Cardiac septum (tissue), 1 donor: Measurements from ENCODE around the gene CISTR. TPM values are rescaled to one million over a fixed set of nuclear protein-coding genes. Genes with fewer than 3 reads are reported as not detected.

ENCODE experiments used
- DNase-seq: peaks from one replicate; pipeline ENCODE4 v3.0.0-alpha.2; 2020; ENCODE audit warnings: low spot score
- intact Hi-C: fragments of 100-400 bp; cut with DNase I; formaldehyde crosslinking; loops from one replicate; pipeline ENCODE4 v1.14.0; 2022
- total RNA-seq: library from RNA; stranded (reverse); fragmentation: NEBNext Ultra II Directional; extraction: Animal tissue kit (Norgen Biotek cat#: 25700); gene quantifications from one replicate; pipeline ENCODE4 v1.2.1, GENCODE V29; 2021
- donor health status: DM: no; HTN: no; CAD: no.

CISTR gene
- total RNA-seq, 1 donor from 2014 or later = 0.75 TPM

DNA sequence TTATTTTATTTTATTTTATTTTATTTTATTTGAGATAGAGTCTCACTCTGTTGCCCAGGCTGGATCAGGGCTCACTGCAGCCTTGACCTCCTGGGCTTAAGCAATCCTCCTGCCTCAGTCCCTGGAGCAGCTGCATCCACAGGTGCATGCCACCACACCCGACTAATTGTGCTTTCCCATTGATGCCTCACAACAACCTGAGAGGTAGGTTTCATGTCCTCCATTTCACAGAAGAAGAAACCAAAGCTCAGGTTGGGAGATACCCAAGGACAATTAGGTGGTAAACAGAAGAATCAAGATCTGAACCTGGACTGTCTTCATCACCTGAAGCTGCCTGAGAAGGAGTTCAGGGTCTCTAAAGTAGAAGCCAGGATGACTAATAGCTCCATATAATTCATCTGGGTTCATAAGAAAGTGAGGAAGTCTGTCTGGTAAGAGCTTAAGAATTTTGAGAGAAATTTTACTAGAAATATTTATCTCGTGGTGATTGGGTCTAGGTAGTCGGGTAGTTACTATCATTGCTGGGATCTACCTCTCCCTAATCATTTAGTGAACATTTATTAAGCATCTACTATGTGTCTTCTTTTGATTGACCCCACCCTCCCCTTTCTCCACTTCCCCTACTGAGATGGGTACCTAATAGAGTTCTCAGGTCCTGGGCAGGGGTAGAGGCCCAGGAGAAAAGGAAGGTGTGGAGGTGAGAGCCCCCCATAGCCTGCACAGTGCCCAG, 52.7 kb downstream of the CISTR start:
- no peak for DNase-seq
- intact Hi-C loops = no loop called here

DNA sequence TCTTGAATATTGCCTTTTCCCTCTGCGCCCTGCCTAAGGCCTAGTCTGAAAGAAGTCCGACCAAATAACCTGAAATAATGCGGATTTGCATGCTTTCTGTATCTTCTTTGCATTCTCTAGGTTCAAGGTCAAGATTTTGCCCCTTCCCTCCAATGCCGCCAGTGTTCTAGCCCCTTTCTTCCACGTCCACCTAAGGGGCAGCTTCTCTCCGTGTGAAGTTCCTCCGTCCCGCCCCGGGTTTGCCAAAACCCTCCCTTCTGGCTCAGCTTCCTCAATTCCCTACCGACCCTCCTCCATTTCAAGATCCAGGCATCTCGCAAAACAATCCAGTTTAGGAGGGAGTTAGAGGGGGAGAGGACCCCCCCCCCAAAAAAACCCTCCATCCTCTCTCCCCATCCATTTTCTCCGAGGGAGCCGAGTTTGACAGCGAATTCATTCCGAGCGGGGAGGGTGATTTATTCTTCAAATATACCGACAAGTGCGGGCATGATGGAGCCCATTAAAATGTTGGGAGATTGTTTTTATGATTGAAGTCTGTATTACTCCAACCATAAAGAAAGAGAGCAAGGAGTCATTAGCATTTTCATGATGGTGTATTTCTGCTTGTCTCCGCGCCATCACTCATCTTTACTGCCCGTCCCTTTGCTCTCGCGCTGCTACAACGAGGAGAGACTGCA, 55.0 kb downstream of the CISTR start:
- intact Hi-C loops = no loop called here
- DNase-seq = no peak

Other genes starting within 250 kb of the CISTR start
- gene NPFF, start 244.5 kb downstream of the CISTR start, total RNA-seq = not detected
- gene ATF7, start 125.6 kb downstream of the CISTR start, total RNA-seq = 33.5 TPM
- 365 TPM for gene ATP5MC2, start 75.9 kb downstream of the CISTR start, total RNA-seq
- 158 TPM for gene CALCOCO1, start 24.5 kb downstream of the CISTR start, total RNA-seq
- not detected for gene HOXC13, start 186.9 kb upstream of the CISTR start, total RNA-seq
- gene HOXC12, start 202.9 kb upstream of the CISTR start, total RNA-seq = not detected
- gene HOXC11, start 221.1 kb upstream of the CISTR start, total RNA-seq = not detected
- not detected for gene HOTAIR, start 223.0 kb upstream of the CISTR start, total RNA-seq
- not detected for gene HOXC10, start 233.2 kb upstream of the CISTR start, total RNA-seq
- not detected for gene HOXC9, start 248.2 kb upstream of the CISTR start, total RNA-seq